HCEC 1CT (cell line): ENCODE results near the gene LGALSL.
A peak's percentile ranks its signal among the peaks of the same experiment; 100 is the strongest.

Experiments
- DNase-seq: peaks from one replicate; pipeline ENCODE4 v3.0.0-alpha.2; 2017

Gene LGALSL

GRCh38 chr2:64453770-64454385 is at the start of gene LGALSL:
LGALSL (plus strand) TSS chr2:64454162; CDS start chr2:64454546, 384 bp downstream.
- peak; percentile 31 for DNase-seq

GRCh38 chr2:64404743-64405142 is 49.2 kb upstream of the LGALSL start:
- no peak for DNase-seq

GRCh38 chr2:64405581-64406406 is 48.2 kb upstream of the LGALSL start:
- peak; percentile 48 for DNase-seq

GRCh38 chr2:64406407-64406774 is 47.6 kb upstream of the LGALSL start:
- no peak for DNase-seq

GRCh38 chr2:64408031-64408430 is 45.9 kb upstream of the LGALSL start:
- no peak for DNase-seq

- no peak for DNase-seq
These were observed 43.3 kb upstream of the LGALSL start for GRCh38 chr2:64410671-64411070.

GRCh38 chr2:64412671-64413070 is 41.3 kb upstream of the LGALSL start:
- DNase-seq, result no peak

GRCh38 chr2:64414736-64415435 is 39.1 kb upstream of the LGALSL start:
- no peak for DNase-seq

GRCh38 chr2:64417624-64418023 is 36.3 kb upstream of the LGALSL start:
- DNase-seq, result no peak

- no peak for DNase-seq
These were observed 34.3 kb upstream of the LGALSL start for GRCh38 chr2:64419596-64420165.

- no peak for DNase-seq
These were observed 33.3 kb upstream of the LGALSL start for GRCh38 chr2:64420677-64421076.

- DNase-seq, result no peak
These were observed 32.8 kb upstream of the LGALSL start for GRCh38 chr2:64421201-64421600.

- no peak for DNase-seq
These were observed 31.5 kb upstream of the LGALSL start for GRCh38 chr2:64422466-64422865.

GRCh38 chr2:64423303-64423702 is 30.7 kb upstream of the LGALSL start:
- DNase-seq, result no peak

GRCh38 chr2:64424416-64424987 is 29.5 kb upstream of the LGALSL start:
- DNase-seq, result no peak

GRCh38 chr2:64426183-64426952 is 27.6 kb upstream of the LGALSL start:
- DNase-seq, result no peak

GRCh38 chr2:64434039-64434657 is 19.8 kb upstream of the LGALSL start:
- DNase-seq, result no peak

- DNase-seq, result no peak
These were observed 16.1 kb upstream of the LGALSL start for GRCh38 chr2:64437883-64438282.

- no peak for DNase-seq
These were observed 14.8 kb upstream of the LGALSL start for GRCh38 chr2:64439194-64439593.

- no peak for DNase-seq
These were observed 13.1 kb upstream of the LGALSL start for GRCh38 chr2:64440843-64441242.

GRCh38 chr2:64442277-64442676 is 11.7 kb upstream of the LGALSL start:
- DNase-seq, result no peak
